ENCODE data around the gene KPNB1. TPM values are rescaled to one million over a fixed set of nuclear protein-coding genes. Genes with fewer than 3 reads are reported as not detected.

KPNB1 gene
- total and polyA plus RNA-seq, 10 of the 15 experiments (the other 5 are each of a cell fraction or from before 2014, with no cell fraction given), result 67.8 to 525 (median 246) TPM

DNA sequence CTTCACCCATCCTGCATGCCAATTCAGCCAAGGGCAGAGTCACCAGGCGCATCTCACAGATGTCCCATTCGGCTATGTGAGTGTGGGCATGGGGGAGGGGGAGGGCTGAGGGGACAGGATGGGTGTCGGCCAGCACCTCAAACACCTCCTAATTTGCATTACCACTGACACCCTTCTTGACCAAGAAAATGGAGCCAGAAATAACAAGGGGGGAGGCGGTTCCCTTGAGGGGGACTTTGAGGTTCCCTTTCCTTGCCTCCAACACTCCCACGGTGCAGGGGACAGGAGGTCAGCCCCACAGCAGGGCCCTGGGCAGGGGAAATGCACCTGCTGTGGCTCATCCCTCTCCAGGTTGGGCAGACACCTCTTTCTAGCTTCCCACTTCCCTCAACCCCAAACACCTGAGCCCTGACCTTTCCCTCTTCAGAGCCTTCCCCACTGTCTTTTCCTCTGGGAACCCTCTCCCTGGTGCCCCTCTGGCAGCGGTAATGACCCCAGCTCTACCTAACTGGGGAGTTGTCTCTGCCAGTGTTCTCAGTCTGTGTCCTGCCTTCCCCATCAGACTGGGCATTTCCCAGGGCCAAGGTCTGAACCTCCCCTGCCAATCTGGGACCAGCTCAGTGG is 65.2 kb downstream of the KPNB1 start (continued):
- TF ChIP-seq DPF2 (IDR thresholded peaks at IDR 0.05) (peak; percentile 41), POLR2AphosphoS5 (IDR thresholded peaks at IDR 0.05; ENCODE audit: low read length) (no peak), ATF7 (IDR thresholded peaks at IDR 0.05; ENCODE audit: low read depth) (peak; percentile 16; the same call in 1 of the 2 replicates), NR2C2 (IDR thresholded peaks at IDR 0.05; ENCODE audit: borderline replicate concordance, control insufficient read depth, insufficient read length, low read depth) (no peak)
- TF ChIP-seq, protein P1, sequence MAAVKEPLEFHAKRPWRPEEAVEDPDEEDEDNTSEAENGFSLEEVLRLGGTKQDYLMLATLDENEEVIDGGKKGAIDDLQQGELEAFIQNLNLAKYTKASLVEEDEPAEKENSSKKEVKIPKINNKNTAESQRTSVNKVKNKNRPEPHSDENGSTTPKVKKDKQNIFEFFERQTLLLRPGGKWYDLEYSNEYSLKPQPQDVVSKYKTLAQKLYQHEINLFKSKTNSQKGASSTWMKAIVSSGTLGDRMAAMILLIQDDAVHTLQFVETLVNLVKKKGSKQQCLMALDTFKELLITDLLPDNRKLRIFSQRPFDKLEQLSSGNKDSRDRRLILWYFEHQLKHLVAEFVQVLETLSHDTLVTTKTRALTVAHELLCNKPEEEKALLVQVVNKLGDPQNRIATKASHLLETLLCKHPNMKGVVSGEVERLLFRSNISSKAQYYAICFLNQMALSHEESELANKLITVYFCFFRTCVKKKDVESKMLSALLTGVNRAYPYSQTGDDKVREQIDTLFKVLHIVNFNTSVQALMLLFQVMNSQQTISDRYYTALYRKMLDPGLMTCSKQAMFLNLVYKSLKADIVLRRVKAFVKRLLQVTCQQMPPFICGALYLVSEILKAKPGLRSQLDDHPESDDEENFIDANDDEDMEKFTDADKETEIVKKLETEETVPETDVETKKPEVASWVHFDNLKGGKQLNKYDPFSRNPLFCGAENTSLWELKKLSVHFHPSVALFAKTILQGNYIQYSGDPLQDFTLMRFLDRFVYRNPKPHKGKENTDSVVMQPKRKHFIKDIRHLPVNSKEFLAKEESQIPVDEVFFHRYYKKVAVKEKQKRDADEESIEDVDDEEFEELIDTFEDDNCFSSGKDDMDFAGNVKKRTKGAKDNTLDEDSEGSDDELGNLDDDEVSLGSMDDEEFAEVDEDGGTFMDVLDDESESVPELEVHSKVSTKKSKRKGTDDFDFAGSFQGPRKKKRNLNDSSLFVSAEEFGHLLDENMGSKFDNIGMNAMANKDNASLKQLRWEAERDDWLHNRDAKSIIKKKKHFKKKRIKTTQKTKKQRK (IDR thresholded peaks at IDR 0.05; ENCODE audit: low read depth, low read length), result no peak

DNA sequence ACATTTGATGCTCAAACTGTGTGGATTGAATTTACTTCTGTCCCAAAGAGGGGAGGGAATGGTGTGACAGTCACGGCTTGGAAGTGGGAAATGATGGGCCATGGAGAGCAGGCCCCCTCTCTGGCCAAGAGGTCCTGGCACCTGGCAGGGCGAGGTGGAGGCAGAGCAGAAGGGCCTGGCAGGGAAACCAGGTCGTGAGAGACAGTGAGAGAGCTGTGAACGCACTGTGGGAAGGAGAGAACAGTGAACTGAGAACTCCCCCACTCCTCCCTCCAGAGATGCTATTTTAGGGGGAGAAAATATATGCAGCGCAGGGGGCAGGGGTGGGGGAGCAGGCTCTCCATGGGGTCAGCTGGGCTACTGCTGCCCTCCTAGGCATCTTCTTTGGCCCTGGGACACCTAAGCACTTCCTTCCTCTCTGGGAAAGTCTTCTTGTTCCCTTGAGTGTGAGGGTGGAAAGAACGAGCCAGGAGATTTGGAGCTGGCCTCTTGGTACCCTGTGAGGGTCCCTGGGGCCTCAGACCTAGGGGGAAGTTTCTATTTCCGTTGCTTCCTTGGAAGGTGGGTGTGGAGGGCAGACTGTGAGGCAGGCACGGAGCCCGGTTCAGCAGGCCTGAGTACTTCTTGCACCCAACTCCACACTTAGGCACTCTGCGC is 66.1 kb downstream of the KPNB1 start:
- Histone ChIP-seq H3K79me2 (ENCODE audit: control insufficient read depth, insufficient read depth, low read length) (no peaks in the 10 kb centered on the region), H4K20me1 (ENCODE audit: control insufficient read depth, insufficient read depth) (no peaks in the 10 kb centered on the region; the same call in 1 of the 2 replicates), H3K9me3 (replicated peaks; ENCODE audit: control insufficient read depth, insufficient read depth, low read length) (no peaks in the 10 kb centered on the region), H3K27me3 (replicated peaks in 1 of 2; ENCODE audit: control insufficient read depth in 2 of 2, insufficient read depth in 2 of 2, low read length in 1 of 2) (no peaks in the 10 kb centered on the region; a peak in 2 of 4 replicates), H3K4me1 (ENCODE audit: control insufficient read depth, insufficient read depth, low read length) (peaks cover 77% of the 10 kb centered on the region), H3K4me2 (ENCODE audit: control insufficient read depth, insufficient read depth) (peak overlapping the region; percentile 68), H2AFZ (ENCODE audit: control insufficient read depth, low read depth, low read length) (no peak overlapping the region), H3K27ac (ENCODE audit: control insufficient read depth, insufficient read depth) (no peak overlapping the region), H3K36me3 (ENCODE audit: control insufficient read depth in 2 of 2, insufficient read depth in 2 of 2, low read length in 1 of 2) (no peaks in the 10 kb centered on the region), H3K4me3 (no peak overlapping the region), H3K9ac (ENCODE audit: control insufficient read depth, insufficient read depth, low read length) (peak overlapping the region; percentile 19; the same call in 1 of the 2 replicates)
- intact Hi-C loops (cut with micrococcal nuclease; ENCODE audit: unreplicated experiment) (loop anchor here (2.0 kb wide), 1 partner anchor 17 kb away; the partner anchor contains the start of gene TBX21), in situ Hi-C loops (cut with MboI) (no loop called here)
- ATAC-seq (peak; percentile 30), FAIRE-seq (no peak), DNase-seq (ENCODE audit: low read depth, low spot score) (no peak)
- ChIA-PET POLR2A (interaction anchor here (0.6 to 7.3 kb wide), 8 partner anchors 10 to 400 kb away, joined by 3 to 76 read pairs (median 4); partner anchors contain the start of gene TBX21), CTCF (interaction anchor here (1.0 to 9.0 kb wide), 10 partner anchors 9 to 66 kb away, joined by 3 to 229 read pairs (median 5); partner anchors contain the start of genes KPNB1 and TBX21), RAD21 (ENCODE audit: unreplicated experiment) (interaction anchor here (0.9 to 8.3 kb wide), 9 partner anchors 8 to 127 kb away, joined by 3 to 142 read pairs (median 6); partner anchors contain the start of genes TBKBP1 and TBX21), SMC1A (ENCODE audit: uncharacterized antibody, unreplicated experiment) (interaction anchor here (0.8 to 5.9 kb wide), 9 partner anchors 8 to 52 kb away, joined by 3 to 56 read pairs (median 10); partner anchors contain the start of gene TBX21)
- WGBS (ENCODE audit: insufficient coverage, insufficient replicate concordance, low lambda C conversion rate, missing lambda C conversion rate), result 28% methylated on average over 10 of the region's 10 CpGs
- no TSS peak for BruUV-seq (replicated peaks)
- 0 out of 2 replicates have a peak, but pooled peaks have one; percentile 9 for TF ChIP-seq TCF12 (IDR thresholded peaks at IDR 0.05; ENCODE audit: low read depth, low read length)
- TF ChIP-seq SPI1 (IDR thresholded peaks at IDR 0.05; ENCODE audit: borderline replicate concordance, insufficient read depth, low read depth, low read length), result 0 out of 2 replicates have a peak, but pooled peaks have one; percentile 15
- TF ChIP-seq, protein P2, sequence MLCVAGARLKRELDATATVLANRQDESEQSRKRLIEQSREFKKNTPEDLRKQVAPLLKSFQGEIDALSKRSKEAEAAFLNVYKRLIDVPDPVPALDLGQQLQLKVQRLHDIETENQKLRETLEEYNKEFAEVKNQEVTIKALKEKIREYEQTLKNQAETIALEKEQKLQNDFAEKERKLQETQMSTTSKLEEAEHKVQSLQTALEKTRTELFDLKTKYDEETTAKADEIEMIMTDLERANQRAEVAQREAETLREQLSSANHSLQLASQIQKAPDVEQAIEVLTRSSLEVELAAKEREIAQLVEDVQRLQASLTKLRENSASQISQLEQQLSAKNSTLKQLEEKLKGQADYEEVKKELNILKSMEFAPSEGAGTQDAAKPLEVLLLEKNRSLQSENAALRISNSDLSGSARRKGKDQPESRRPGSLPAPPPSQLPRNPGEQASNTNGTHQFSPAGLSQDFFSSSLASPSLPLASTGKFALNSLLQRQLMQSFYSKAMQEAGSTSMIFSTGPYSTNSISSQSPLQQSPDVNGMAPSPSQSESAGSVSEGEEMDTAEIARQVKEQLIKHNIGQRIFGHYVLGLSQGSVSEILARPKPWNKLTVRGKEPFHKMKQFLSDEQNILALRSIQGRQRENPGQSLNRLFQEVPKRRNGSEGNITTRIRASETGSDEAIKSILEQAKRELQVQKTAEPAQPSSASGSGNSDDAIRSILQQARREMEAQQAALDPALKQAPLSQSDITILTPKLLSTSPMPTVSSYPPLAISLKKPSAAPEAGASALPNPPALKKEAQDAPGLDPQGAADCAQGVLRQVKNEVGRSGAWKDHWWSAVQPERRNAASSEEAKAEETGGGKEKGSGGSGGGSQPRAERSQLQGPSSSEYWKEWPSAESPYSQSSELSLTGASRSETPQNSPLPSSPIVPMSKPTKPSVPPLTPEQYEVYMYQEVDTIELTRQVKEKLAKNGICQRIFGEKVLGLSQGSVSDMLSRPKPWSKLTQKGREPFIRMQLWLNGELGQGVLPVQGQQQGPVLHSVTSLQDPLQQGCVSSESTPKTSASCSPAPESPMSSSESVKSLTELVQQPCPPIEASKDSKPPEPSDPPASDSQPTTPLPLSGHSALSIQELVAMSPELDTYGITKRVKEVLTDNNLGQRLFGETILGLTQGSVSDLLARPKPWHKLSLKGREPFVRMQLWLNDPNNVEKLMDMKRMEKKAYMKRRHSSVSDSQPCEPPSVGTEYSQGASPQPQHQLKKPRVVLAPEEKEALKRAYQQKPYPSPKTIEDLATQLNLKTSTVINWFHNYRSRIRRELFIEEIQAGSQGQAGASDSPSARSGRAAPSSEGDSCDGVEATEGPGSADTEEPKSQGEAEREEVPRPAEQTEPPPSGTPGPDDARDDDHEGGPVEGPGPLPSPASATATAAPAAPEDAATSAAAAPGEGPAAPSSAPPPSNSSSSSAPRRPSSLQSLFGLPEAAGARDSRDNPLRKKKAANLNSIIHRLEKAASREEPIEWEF (IDR thresholded peaks at IDR 0.05; ENCODE audit: insufficient replicate concordance, low read depth, low read length), result peak; percentile 46
- no peak for TF ChIP-seq SMAD1 (IDR thresholded peaks at IDR 0.05; ENCODE audit: low read depth, partially characterized antibody)
- peak; percentile 43; the same call in 1 of the 2 replicates for TF ChIP-seq IKZF1 (conservative IDR thresholded peaks at IDR 0.05)
- TF ChIP-seq, protein P3, sequence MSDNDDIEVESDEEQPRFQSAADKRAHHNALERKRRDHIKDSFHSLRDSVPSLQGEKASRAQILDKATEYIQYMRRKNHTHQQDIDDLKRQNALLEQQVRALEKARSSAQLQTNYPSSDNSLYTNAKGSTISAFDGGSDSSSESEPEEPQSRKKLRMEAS (IDR thresholded peaks at IDR 0.05; ENCODE audit: low read depth, low read length), result no peak

Data from GM12878 (cell line).